A549 (cell line): ENCODE data around the gene PAX4.

ENCODE experiments used
- CTCF ChIP-seq: fragments of >200 bp; sonication (Bioruptor Twin); formaldehyde crosslinking; IDR thresholded peaks from 3 replicates; pipeline ENCODE4 v1.5.1; 2016
- RNF2 ChIP-seq: fragments of 200-600 bp; sonication (generic); IDR thresholded peaks from 2 replicates; pipeline ENCODE4 v1.6.1; 2016; ENCODE audit warnings: low read depth, mild to moderate bottlenecking, antibody characterized with exemption, moderate library complexity, borderline replicate concordance

GRCh38 chr7:127648986-127649385 is 31.0 kb upstream of the PAX4 start:
- TF ChIP-seq RNF2 (no peak), CTCF (no peak)
